Fibroblast of villous mesenchyme (primary cell): ENCODE measurements around the gene EFNA1. TPM values are rescaled to one million over a fixed set of nuclear protein-coding genes. Genes with fewer than 3 reads are reported as not detected.
A peak's percentile ranks its signal among the peaks of the same experiment; 100 is the strongest.

Experiments used
- DNase-seq: peaks from one replicate; pipeline ENCODE4 v3.0.0-alpha.2; 2010; ENCODE audit warnings: low read depth
- H3K4me3 ChIP-seq: 2 replicates; pipeline ENCODE4 v1.5.1; 2011; ENCODE audit warnings: low read depth, mild to moderate bottlenecking, low read length
- CTCF ChIP-seq: IDR thresholded peaks from 2 replicates; pipeline ENCODE4 v1.5.1; 2012; ENCODE audit warnings: low read depth, mild to moderate bottlenecking, low read length; ENCODE audit not compliant: insufficient read depth
- total RNA-seq: library from RNA; depleted of rRNA; stranded (reverse); fragments of >200 nt; gene quantifications from 2 replicates; pipeline ENCODE4 v1.2.3, GENCODE V29; 2012

The EFNA1 gene
- total RNA-seq, 1 donor = not detected

- TF ChIP-seq CTCF = no peak
- peak; percentile 12 for DNase-seq
- H3K4me3 ChIP-seq = peak within 1 kb of the TSS; percentile 98
These were observed 46.0 kb downstream of the EFNA1 start, which contains the start of gene TRIM46 for GRCh38 chr1:155173478-155174323. Gene TRIM46, plus strand, starts transcription at chr1:155173849. Its CDS starts 118 bp downstream, at chr1:155173967.

- no peak for TF ChIP-seq CTCF
- peak overlapping the region; percentile 98 for H3K4me3 ChIP-seq
- no peak for DNase-seq
These were observed 46.9 kb downstream of the EFNA1 start for GRCh38 chr1:155174324-155175280.

GRCh38 chr1:155175281-155175926 lies 47.7 kb downstream of the EFNA1 start:
- H3K4me3 ChIP-seq = no peak overlapping the region
- no peak for DNase-seq
- TF ChIP-seq CTCF = no peak

GRCh38 chr1:155175927-155176371 lies 48.3 kb downstream of the EFNA1 start:
- no peak for TF ChIP-seq CTCF
- no peak overlapping the region for H3K4me3 ChIP-seq
- DNase-seq = no peak

- peak; percentile 89 for TF ChIP-seq CTCF
- H3K4me3 ChIP-seq = no peak overlapping the region
- peak; percentile 65 for DNase-seq
These were observed 48.9 kb downstream of the EFNA1 start for GRCh38 chr1:155176544-155177071.
